Gastroesophageal sphincter (tissue), 4 donors: Measurements from ENCODE around the gene ZNF25. TPM values are rescaled to one million over a fixed set of nuclear protein-coding genes. Genes with fewer than 3 reads are reported as not detected.
"Not testable (repeated sequence)": the region's sequence is repeated elsewhere in the genome, so short reads cannot be mapped to it uniquely, and the experiment has no call there.

Source experiments
- ATAC-seq: fragments of 150-250 bp; one replicate; pipeline ENCODE4 v1.9.1; 2016; ENCODE audit warnings: mild to moderate bottlenecking, moderate library complexity
- H3K27ac ChIP-seq, 4 donors: fragments of 200-600 bp; sonication (generic) in 3 of 4; 1 replicate in 3 of 4; 2 replicates in 1 of 4; pipeline ENCODE4 v1.5.1; 2016 to 2019
- H3K27me3 ChIP-seq: fragments of 200-600 bp; sonication (generic); one replicate; pipeline ENCODE4 v1.5.1; 2019
- H3K36me3 ChIP-seq, 2 donors: fragments of 200-600 bp; sonication (generic); one replicate each; pipeline ENCODE4 v1.5.1; 2019; ENCODE audit warnings: control low read depth in 1 of 2
- H3K4me1 ChIP-seq, 3 donors: fragments of 200-600 bp; sonication (generic); 1 replicate in 2 of 3; 2 replicates in 1 of 3; pipeline ENCODE4 v1.5.1; 2016 to 2019; ENCODE audit warnings: control low read depth in 2 of 3
- H3K4me3 ChIP-seq, 2 donors: fragments of 200-600 bp; sonication (generic); one replicate each; pipeline ENCODE4 v1.5.1; 2019; ENCODE audit warnings: mild to moderate bottlenecking in 1 of 2, moderate library complexity in 1 of 2
- H3K9me3 ChIP-seq, 3 donors: fragments of 200-600 bp; sonication (generic); one replicate each; pipeline ENCODE4 v1.5.1; 2017 to 2019; ENCODE audit warnings: control low read depth in 2 of 3
- EP300 ChIP-seq: sonication (generic); formaldehyde crosslinking; IDR thresholded peaks from one replicate; pipeline ENCODE4 v1.6.1; 2017; ENCODE audit warnings: antibody characterized with exemption, mild to moderate bottlenecking
- POLR2A ChIP-seq, 2 donors: fragments of 450-650 bp; IDR thresholded peaks; one replicate each; pipeline ENCODE4 v1.6.1; 2017; ENCODE audit warnings: antibody characterized with exemption in 2 of 2, mild to moderate bottlenecking in 2 of 2, moderate library complexity in 1 of 2
- POLR2AphosphoS5 ChIP-seq: sonication (generic); formaldehyde crosslinking; IDR thresholded peaks from one replicate; pipeline ENCODE4 v1.6.1; 2017; ENCODE audit warnings: antibody characterized with exemption
- WGBS, 2 donors: methylation state at CpG; one replicate each; pipeline ENCODE4 v1.1.5; 2018; ENCODE audit warnings: low coverage in 1 of 2; 5-methylcytosine and 5-hydroxymethylcytosine counted together
- small RNA-seq, 4 donors: library from RNA; depleted of rRNA; stranded (forward); fragments of <200 nt; gene quantifications; one replicate each; pipeline ENCODE3, GENCODE V24; 2016
- total RNA-seq, 4 donors: library from RNA; depleted of rRNA; stranded (reverse); fragments of >200 nt; gene quantifications; one replicate each; pipeline ENCODE4 v1.1.0, GENCODE V29; 2016
- TF ChIP-seq, protein P1 (sequence below), 4 experiments: fragments of 200-600 bp in 2 of 4; fragments of 450-650 bp in 2 of 4; sonication (generic) in 1 of 4; IDR thresholded peaks; one replicate each; pipeline ENCODE4 v1.5.1; 2017 to 2019; ENCODE audit warnings: antibody characterized with exemption in 4 of 4, mild to moderate bottlenecking in 2 of 4, moderate library complexity in 2 of 4

Gene ZNF25
- total RNA-seq, 4 donors from 2014 or later = 17.3 to 36.1 (median 23.7) TPM

DNA sequence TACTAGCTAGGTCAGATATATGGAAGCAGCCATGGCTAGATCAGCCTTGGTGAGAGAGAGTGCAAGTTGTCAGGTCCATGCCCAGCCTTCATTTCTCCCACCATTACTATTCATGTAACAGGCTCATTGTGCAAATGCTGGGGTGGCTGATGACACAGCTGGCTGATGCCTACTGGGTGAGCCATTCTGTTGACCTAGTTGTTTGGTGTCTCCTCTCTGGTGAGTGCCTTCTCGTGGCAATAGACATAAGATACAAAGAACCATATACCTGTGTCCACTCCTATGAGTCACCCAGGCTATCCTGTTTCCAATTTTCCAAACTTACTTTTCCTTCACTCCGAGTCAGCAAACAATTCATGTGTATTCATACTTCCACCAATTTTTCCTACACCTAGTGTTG, 46.0 kb downstream of the ZNF25 start:
- no peaks in the 10 kb centered on the region for H3K36me3 ChIP-seq
- no peaks in the 10 kb centered on the region for H3K27me3 ChIP-seq
- ATAC-seq = no peak
- H3K9me3 ChIP-seq = no peaks in the 10 kb centered on the region
- no peak overlapping the region for H3K27ac ChIP-seq
- H3K4me3 ChIP-seq = no peak overlapping the region
- no peaks in the 10 kb centered on the region for H3K4me1 ChIP-seq
- WGBS, 2 donors = 50 to 54% methylated on average over 2 of the region's 2 CpGs
- TF ChIP-seq POLR2AphosphoS5 = no peak

- H3K36me3 ChIP-seq, H3K4me1 ChIP-seq, ATAC-seq, H3K9me3 ChIP-seq, H3K4me3 ChIP-seq, H3K27me3 ChIP-seq, H3K27ac ChIP-seq: not testable (repeated sequence)
- WGBS, 2 donors = 34 to 76% methylated on average over 2 to 5 of the region's 7 CpGs
Observed at GRCh38 chr10:37908165-37908564, 68.3 kb downstream of the ZNF25 start.

DNA sequence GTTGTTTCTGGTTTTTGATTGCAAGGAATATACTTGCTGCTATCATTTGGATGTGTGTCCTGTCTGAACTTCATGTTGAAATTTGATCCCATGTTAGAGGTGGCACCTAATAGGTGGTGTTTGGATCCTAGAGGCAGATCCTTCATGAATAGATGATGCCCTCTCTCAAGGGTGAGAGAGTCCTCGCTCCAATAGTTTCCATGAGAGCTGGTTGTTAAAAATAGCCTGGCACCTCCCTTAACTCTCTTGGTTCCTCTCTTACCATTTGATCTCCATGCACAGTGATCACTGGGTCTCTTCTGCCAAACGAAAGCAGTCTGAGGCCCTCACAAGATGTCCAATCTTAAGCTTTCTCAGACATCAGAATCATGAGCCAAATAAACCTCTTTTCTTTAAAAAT, 70.1 kb downstream of the ZNF25 start:
- no peaks in the 10 kb centered on the region for H3K27me3 ChIP-seq
- no peak for TF ChIP-seq EP300
- no peak for TF ChIP-seq POLR2A (IDR thresholded peaks at IDR 0.05)
- TF ChIP-seq POLR2AphosphoS5 = no peak
- TF ChIP-seq, protein P1, sequence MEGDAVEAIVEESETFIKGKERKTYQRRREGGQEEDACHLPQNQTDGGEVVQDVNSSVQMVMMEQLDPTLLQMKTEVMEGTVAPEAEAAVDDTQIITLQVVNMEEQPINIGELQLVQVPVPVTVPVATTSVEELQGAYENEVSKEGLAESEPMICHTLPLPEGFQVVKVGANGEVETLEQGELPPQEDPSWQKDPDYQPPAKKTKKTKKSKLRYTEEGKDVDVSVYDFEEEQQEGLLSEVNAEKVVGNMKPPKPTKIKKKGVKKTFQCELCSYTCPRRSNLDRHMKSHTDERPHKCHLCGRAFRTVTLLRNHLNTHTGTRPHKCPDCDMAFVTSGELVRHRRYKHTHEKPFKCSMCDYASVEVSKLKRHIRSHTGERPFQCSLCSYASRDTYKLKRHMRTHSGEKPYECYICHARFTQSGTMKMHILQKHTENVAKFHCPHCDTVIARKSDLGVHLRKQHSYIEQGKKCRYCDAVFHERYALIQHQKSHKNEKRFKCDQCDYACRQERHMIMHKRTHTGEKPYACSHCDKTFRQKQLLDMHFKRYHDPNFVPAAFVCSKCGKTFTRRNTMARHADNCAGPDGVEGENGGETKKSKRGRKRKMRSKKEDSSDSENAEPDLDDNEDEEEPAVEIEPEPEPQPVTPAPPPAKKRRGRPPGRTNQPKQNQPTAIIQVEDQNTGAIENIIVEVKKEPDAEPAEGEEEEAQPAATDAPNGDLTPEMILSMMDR (IDR thresholded peaks at IDR 0.05) = no peak
- WGBS, 2 donors = 50 to 57% methylated on average over 1 to 2 of the region's 2 CpGs
- H3K9me3 ChIP-seq = peaks cover 0 to 8% (median 0%) of the 10 kb centered on the region in 3 donors
- H3K36me3 ChIP-seq = no peaks in the 10 kb centered on the region
- ATAC-seq = no peak
- H3K27ac ChIP-seq = no peak overlapping the region
- H3K4me3 ChIP-seq = no peak overlapping the region
- no peaks in the 10 kb centered on the region for H3K4me1 ChIP-seq

Small RNA genes lying within 50 kb of the gene (small RNA-seq; reads per million reads assigned to genes)
- gene RF00019 = 0 reads per million in 4 donors

Other genes starting within 250 kb of the ZNF25 start
- gene ZNF248, start 119.0 kb downstream of the ZNF25 start, total RNA-seq = 10 to 100 TPM; 15.9 to 28.9 (median 22.2) TPM
- 10 to 100 TPM; 24.7 to 50.6 (median 32.2) TPM for gene ZNF33A, start 34.0 kb upstream of the ZNF25 start, total RNA-seq
- 10 to 100 TPM; 15.3 to 30.6 (median 22.5) TPM for gene ZNF37A, start 117.7 kb upstream of the ZNF25 start, total RNA-seq